Mononuclear cell (primary cell): ENCODE data around the gene CDH2. TPM values are rescaled to one million over a fixed set of nuclear protein-coding genes. Genes with fewer than 3 reads are reported as not detected.
"Not testable (repeated sequence)": the region's sequence is repeated elsewhere in the genome, so short reads cannot be mapped to it uniquely, and the experiment has no call there.

Experiments used
- H3K27me3 ChIP-seq: 2 replicates; pipeline ENCODE4 v1.6.0; 2011; ENCODE audit warnings: low read length, control low read depth; ENCODE audit not compliant: insufficient read depth
- H3K4me1 ChIP-seq: 2 replicates; pipeline ENCODE4 v1.5.1; 2011; ENCODE audit warnings: mild to moderate bottlenecking, low read length, control low read depth; ENCODE audit not compliant: insufficient read depth
- H3K4me3 ChIP-seq: 2 replicates; pipeline ENCODE4 v1.5.1; 2011; ENCODE audit warnings: mild to moderate bottlenecking, low read length, moderate library complexity
- H3K9me3 ChIP-seq: 2 replicates; pipeline ENCODE4 v1.5.1; 2011; ENCODE audit warnings: low read depth, mild to moderate bottlenecking, control low read depth, low read length
- total RNA-seq: library from RNA; depleted of rRNA; stranded (reverse); fragments of >200 nt; gene quantifications from one replicate; pipeline ENCODE4 v1.2.3, GENCODE V29; 2012

CDH2 gene
- total RNA-seq, 1 donor: not detected

DNA sequence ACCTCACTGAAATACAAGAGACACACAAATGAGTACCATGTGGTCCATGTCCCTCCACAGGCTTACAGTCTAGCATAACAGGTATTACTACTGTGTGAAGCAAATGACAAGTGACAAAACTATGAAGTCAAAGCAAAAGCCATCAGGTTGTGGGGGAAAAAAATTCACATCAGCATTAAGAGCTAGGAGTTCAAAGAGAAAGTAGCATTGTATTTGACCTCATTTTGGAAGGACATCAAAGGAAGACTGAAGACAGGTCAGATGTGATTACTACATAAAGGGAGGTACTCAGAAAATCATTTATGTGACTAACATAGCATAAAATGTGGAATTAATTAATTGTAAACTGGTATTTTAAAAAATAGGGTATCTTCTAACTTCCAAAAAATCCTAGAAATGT is 224.2 kb downstream of the CDH2 start:
- Histone ChIP-seq H3K4me1 (no peaks in the 10 kb centered on the region), H3K9me3 (no peaks in the 10 kb centered on the region), H3K27me3 (no peaks in the 10 kb centered on the region), H3K4me3 (no peak overlapping the region)

- H3K4me1 ChIP-seq: no peaks in the 10 kb centered on the region
- no peak overlapping the region for H3K4me3 ChIP-seq
- no peaks in the 10 kb centered on the region for H3K9me3 ChIP-seq
- H3K27me3 ChIP-seq: no peaks in the 10 kb centered on the region
Observed at GRCh38 chr18:27950648-27951228, 226.2 kb downstream of the CDH2 start.

DNA sequence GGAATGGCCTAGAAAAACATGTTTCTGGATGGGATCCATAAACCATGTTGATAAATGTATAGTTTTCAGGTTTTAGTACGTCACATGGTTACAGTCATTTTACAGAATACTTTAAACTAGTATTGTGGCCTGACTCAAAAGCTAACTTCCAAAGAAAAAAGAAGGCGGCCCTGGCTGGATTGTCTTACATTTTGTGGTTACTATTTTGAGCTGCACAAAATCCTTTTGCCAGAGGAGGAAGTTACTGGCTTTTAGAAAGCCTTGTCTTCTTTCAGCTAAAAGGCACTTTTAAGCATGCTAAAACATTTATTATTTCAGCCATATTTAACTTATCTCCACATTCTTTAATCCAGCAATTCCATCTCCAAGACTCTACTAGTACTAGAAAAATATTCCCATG is 227.9 kb downstream of the CDH2 start:
- no peaks in the 10 kb centered on the region for H3K9me3 ChIP-seq
- no peaks in the 10 kb centered on the region for H3K27me3 ChIP-seq
- no peak overlapping the region for H3K4me3 ChIP-seq
- H3K4me1 ChIP-seq: no peaks in the 10 kb centered on the region

GRCh38 chr18:27942706-27943105 is 234.2 kb downstream of the CDH2 start:
- Histone ChIP-seq H3K9me3 (no peaks in the 10 kb centered on the region), H3K4me3 (no peak overlapping the region), H3K4me1 (no peaks in the 10 kb centered on the region), H3K27me3 (no peaks in the 10 kb centered on the region)

DNA sequence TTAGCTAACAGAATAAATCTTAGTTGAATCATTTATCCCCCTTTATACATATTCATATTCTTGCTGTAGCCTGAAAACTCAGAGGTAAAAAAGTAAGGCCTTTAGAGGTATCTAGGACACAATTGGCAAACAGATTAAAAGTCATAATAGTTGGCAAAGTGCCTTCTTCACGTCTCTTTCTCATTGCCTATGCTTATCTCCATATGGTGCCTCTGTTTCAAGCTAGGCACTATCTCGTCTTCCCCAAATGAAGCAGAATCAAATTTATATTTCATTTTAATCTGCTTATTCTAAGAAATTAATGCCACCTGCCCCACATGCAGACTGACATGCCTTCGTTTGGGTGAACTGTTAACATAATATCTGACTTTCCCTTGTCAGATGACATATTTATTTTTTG is 245.4 kb downstream of the CDH2 start:
- Histone ChIP-seq H3K4me1 (no peaks in the 10 kb centered on the region), H3K27me3 (no peaks in the 10 kb centered on the region), H3K9me3 (peaks cover 6% of the 10 kb centered on the region)

DNA sequence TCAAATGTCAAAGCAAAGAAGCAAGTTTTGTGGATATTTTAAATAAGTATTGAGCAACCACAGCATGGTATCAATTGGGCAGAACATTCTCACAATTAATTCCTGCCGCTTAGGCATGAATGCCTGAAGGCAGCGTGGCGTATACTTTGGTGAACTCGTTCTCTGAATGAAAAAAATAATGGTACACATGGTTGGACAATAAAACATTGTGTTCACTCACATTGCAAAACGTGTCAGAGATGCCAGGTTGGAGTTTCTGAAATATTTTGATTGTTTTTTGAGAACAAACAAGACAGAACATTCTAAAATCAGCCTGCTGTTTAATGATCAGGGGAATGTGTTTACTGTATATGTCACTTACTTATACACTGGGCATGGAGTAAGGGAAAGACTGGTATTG is 254.2 kb downstream of the CDH2 start:
- no peak overlapping the region for H3K4me3 ChIP-seq
- H3K9me3 ChIP-seq: no peaks in the 10 kb centered on the region
- H3K27me3 ChIP-seq: no peaks in the 10 kb centered on the region
- H3K4me1 ChIP-seq: no peaks in the 10 kb centered on the region

More for the DNA sequence above, 245.4 kb downstream of the CDH2 start:
- no peak overlapping the region for H3K4me3 ChIP-seq

- no peak overlapping the region for H3K4me3 ChIP-seq
- no peaks in the 10 kb centered on the region for H3K27me3 ChIP-seq
- no peaks in the 10 kb centered on the region for H3K9me3 ChIP-seq
- H3K4me1 ChIP-seq: no peaks in the 10 kb centered on the region
Observed at GRCh38 chr18:27921904-27922751, 254.8 kb downstream of the CDH2 start.

GRCh38 chr18:27921392-27921791 is 255.5 kb downstream of the CDH2 start:
- Histone ChIP-seq H3K27me3 (no peaks in the 10 kb centered on the region), H3K4me3 (no peak overlapping the region), H3K4me1 (no peaks in the 10 kb centered on the region), H3K9me3 (no peaks in the 10 kb centered on the region)

DNA sequence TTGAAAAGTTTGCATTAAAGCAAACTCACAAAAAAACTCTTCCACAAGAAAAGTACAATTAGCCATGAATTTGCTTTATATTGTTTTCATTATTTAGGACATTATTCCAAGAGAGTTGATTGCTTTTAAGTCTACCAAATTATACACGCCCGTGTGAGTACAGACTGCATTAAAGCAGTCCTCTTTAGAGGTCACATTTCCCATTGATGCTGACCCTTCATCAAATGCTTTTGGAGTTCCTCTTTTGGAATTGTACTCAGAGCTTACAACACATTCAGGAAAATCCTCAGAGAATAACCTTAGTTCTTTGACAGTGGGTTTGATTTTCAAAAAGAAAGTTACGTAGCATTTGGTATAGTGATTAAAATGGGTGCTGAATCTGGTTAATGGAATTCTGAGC is 256.1 kb downstream of the CDH2 start:
- Histone ChIP-seq H3K4me3 (no peak overlapping the region), H3K4me1 (no peaks in the 10 kb centered on the region), H3K27me3 (no peaks in the 10 kb centered on the region)

GRCh38 chr18:27906189-27906588 is 270.7 kb downstream of the CDH2 start:
- not testable (repeated sequence) for H3K9me3 ChIP-seq, H3K4me3 ChIP-seq, H3K4me1 ChIP-seq, H3K27me3 ChIP-seq

More for the DNA sequence above, 256.1 kb downstream of the CDH2 start:
- H3K9me3 ChIP-seq: no peaks in the 10 kb centered on the region

GRCh38 chr18:27903906-27904305 is 273.0 kb downstream of the CDH2 start:
- Histone ChIP-seq H3K9me3 (peaks cover 7% of the 10 kb centered on the region), H3K4me3 (no peak overlapping the region), H3K27me3 (no peaks in the 10 kb centered on the region), H3K4me1 (no peaks in the 10 kb centered on the region)

DNA sequence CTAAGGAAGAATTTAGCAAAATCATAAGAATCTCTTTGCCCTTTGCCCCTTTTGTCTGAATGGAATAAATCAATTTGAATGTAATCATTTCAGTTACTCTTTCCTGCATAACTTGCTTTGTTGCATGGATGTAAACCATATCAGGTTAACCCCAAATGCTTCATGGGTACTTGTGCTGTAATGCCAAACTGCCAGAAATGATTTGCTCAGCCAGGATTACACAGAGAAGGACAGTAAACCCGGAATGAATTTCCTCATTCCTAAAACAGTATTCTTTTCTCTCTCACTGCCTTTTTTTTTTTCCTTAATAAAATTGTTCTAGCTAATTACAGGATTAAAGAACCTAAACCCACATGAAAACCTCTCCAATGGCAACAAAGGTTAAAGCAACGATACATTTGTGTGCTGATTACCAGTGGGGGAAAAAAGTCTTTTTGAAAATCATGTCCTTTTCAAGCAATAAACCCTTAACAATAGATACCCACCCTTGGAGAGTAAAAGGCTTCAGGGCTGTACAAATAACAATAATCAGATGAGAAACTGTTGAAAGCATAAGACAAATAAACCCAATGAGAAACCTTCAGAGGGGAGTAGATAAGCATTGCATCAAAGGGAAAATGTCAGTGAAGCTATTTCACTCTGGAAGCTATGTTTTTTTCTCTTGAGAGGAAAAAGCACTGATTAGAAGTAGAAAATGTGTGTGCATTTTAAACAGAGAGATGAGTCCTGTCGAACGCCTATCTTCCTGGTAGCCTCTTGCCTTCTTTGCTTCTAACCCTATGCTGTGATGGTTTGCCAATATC is 275.3 kb downstream of the CDH2 start:
- no peaks in the 10 kb centered on the region for H3K4me1 ChIP-seq

More for the DNA sequence above, 275.3 kb downstream of the CDH2 start:
- Histone ChIP-seq H3K27me3 (no peaks in the 10 kb centered on the region), H3K4me3 (no peak overlapping the region), H3K9me3 (no peaks in the 10 kb centered on the region)
